SW 1271 (cell line): ENCODE data around the gene NGEF.
"Not testable (repeated sequence)": the region's sequence is repeated elsewhere in the genome, so short reads cannot be mapped to it uniquely, and the experiment has no call there.

Experiments
- DNase-seq, 2 experiments: peaks; one replicate each; lab custom pipeline; 2025; lab: John Stamatoyannopoulos, UW

The NGEF gene, protein sequence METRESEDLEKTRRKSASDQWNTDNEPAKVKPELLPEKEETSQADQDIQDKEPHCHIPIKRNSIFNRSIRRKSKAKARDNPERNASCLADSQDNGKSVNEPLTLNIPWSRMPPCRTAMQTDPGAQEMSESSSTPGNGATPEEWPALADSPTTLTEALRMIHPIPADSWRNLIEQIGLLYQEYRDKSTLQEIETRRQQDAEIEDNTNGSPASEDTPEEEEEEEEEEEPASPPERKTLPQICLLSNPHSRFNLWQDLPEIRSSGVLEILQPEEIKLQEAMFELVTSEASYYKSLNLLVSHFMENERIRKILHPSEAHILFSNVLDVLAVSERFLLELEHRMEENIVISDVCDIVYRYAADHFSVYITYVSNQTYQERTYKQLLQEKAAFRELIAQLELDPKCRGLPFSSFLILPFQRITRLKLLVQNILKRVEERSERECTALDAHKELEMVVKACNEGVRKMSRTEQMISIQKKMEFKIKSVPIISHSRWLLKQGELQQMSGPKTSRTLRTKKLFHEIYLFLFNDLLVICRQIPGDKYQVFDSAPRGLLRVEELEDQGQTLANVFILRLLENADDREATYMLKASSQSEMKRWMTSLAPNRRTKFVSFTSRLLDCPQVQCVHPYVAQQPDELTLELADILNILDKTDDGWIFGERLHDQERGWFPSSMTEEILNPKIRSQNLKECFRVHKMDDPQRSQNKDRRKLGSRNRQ

DNA sequence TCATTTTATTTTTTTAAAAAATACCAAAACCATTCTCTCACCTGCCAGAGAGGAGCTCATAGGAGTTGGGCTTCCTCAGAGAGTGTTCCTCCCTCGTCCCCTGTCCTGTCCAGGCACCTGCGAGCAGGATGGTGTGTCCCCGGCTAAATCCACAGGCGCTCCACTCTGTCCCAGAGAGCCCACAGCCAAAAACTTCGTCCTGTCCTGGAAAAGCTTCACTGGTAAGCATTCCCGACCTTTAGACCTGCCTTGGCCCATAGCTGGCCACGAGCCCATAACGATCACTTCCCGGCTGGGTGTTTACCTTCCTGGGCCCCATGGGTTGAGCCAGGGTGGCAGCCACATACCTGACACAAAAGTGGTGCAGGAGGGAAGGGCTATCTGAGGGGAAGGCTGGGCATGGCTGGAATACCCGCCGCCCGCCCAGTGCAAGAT, at the start of gene NGEF:
Gene NGEF, minus strand, starts transcription at position 230 of the 435 bp plus-strand sequence. CDS start 38,366 bp downstream, outside the sequence.
- no peak for DNase-seq

DNA sequence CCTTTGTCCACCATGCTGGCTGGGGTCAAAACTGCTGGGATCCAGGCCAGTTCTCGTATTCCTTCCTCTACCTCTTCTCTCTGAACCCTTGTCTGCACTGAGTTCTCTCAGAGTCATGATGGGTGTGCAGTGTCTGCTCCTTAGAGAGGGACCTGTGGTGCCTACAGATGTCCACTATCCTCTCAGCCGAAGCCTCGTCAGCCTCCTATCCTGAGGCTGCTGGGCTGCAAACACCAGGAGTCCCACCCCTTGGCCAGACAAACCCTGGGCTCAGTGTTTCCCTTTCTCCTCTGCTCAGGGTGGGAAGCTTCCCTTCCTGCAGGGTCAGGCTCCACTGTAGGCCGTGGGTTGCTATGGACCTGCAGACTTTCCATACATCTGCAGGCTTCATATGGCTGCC, 49.4 kb upstream of the NGEF start:
- DNase-seq = no peak

DNA sequence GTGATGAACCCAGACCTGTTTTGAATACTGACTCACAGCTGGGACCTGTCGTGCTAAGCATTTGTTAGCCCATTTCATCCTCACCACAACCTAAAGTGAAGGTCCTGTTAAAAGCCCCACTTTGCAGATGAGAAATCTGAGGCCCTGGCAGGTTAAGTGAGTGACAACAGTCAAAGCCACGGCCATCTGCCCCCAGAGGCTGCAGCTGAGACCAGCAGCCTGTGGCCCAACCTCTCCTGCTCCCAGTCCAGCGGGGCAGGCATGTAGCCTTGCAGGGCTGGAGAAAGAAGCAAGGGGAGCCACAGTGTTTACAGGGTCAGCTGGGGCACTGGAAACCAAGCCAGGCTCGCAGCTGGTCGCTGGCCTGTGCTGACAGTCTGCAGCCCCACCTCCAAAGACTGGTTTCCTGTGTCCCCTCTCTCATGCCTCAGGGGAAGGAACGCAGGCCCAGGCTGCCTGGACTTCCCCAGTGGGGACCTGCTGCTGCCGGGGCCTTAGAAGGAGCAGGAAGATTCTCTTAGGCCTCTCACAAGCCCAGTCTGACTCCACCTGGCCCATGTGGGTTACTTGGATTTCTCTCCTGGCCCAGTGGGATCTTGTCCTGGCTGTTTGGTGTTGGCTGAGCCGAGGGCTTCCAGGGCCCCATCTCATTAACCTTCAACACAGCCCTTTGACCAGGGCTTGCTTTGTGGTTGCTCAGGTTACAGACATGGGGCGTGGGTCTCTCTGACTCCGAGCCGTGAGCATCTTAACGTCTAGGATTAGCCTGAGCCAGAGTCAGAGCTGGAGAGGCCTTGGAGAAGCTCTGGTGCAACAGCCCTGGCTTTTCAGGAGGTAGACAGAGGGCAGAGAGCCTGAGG, 48.8 kb upstream of the NGEF start:
- no peak for DNase-seq

DNA sequence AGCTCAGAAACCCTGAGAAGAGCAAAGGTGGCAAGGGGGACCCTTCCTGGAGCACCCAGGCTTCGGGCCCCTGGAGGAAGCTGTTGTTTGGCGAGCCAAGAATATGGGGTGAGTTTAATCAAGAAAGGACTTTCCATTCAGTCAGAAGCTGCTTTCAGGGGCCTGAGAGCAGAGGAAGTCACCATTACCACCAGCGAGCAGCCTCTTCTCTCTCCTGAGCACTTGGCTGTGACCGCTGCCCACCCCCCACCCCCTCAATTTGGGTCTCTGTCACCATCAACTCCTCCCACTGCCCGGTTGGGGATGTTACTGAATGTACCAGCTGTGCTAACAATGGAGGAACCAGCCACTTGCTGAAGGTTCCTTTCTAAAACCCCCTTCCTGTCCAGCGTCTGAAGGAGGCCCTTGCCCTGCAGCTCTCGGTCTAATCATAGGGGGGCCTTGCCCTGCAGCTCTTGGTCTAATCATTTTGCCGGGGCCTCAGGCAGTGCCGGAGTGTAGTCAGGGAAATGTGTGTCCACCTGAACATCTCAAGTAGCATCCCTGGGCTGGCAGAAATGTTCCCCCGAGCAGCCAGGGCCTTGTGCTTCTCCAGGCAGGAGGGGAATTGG, 48.0 kb upstream of the NGEF start:
- no peak for DNase-seq

DNA sequence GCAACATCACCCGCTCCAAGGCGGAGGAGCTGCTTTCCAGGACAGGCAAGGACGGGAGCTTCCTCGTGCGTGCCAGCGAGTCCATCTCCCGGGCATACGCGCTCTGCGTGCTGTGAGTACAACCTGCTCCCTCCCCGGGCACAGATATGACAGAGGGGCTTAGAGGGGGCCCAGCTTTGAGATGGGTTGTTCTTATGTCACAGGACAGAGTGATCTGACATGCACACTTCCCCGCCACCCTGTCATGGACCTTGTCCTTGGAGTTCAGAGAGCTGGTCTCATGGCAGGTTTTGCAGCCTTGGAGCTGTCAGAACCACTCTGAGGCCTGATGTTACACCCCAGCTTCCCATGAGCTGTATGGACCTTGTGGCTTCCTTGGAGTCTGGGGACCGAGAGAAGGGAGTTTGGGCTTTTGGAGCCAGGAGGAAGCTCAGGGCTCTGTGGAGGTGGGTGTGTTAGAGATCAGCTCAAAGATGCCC, 47.5 kb upstream of the NGEF start:
- DNase-seq = no peak

DNA sequence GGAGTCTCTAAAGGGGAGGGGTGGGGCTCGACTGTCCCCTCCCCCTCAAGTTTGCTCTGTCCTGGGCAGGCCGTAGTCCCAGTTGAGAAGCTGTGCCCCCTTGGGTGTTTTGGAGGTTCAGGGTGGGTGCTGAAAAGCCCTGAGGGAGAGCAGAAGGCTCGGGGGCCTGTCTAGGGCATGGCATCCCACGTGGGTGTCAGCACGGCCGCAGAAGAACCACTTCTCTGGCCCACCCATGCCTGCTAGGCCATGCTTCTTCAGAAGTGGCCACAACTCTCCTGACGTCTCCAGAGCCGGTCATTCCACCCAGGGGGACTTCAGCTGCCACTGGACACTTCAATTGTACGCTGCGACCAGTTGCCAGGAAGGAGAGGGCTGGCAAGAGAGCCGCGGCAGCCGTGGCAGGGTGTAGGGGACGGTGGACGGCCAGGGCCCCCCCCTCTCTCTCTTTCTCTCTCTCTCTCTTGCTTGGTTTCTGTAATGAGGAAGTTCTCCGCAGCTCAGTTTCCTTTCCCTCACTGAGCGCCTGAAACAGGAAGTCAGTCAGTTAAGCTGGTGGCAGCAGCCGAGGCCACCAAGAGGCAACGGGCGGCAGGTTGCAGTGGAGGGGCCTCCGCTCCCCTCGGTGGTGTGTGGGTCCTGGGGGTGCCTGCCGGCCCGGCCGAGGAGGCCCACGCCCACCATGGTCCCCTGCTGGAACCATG, 46.9 kb upstream of the NGEF start, which contains the start of gene INPP5D:
Gene INPP5D, plus strand, starts transcription at position 546 of the 704 bp plus-strand sequence. Its CDS starts 137 bp downstream, at position 683.
- DNase-seq = no peak

DNA sequence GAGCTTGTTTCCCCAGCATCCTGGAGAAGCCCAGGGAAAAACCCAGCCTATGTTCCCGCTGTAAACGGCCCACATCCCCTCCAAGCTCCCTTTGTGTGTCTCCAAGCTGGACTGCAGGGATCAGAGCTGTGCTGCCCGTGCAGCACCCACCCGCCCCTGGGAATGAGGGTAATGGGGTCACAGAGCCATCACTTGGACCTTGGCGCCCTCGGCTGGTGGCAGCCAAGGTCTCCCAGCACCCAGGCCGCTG, 46.4 kb upstream of the NGEF start:
- DNase-seq = no peak

DNA sequence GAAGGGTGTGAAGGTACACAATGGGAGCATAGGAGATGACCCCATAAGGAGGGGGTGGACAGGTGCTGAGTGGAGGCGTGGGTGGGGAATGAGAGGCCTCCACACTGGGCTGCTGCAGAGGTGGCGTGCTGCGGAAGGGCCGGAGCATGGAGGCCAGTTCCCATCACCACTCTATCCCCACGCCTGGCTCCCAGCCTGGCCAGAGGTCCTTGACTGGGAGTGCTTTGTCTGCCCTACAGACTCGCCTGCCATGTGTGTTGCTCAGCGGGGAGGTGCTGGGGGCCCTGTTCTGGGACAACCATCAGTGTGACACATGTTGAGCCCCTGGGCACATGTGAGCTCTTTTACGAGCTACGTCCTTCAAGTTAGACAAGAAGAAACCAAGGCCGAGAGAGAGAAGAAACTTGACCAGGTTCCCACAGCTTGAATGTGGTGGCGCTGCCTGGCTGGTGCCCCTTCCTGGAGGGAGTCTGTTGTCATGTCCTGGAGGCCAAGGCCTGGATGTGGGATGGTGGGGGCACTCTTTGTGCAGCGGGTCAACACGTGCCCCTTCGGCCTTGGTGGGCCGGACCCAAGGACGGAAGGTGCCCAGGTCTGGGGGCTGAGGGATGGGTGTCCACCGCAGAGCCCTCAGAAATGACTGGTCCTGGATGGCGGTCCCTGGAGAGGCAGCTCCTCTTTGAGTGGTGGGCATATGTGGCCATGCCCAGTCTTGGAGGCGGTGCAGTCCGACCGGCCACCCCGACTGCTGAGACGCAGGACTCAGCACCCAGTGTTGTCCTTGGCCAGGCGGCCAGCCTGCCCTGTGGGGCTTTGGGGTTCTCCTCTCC, 45.9 kb upstream of the NGEF start:
- no peak for DNase-seq

DNA sequence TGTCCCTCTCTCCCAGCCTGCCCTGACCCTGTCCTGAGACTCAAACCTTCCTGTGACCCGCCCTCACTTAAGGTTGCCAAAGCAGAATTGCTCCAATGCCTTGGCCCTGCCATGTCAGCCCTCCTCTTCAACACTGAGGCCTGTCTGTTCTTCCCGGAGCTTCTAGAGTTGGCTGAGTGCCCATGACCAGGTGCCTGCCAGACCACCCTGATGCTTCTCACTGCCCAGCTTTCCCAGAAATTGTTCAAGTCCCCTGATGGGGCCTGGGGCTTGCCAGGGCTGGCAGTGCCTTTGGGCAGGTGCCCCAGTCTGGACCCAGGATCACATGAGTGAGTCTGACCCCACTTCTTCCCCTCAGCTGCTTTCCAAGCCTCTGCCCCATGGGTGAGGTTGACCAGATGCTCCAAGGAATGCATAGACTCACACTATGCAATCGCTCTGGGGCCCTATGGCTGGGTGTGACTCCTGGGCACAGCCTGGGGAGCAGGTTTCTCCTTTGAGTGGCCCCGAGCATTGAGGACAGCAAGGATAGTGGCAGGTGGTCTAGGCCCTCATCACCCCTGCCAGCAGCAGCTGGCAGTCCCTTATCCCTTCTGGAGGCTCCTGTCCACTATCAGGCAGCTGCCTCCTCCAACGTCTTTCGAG, 44.0 kb upstream of the NGEF start:
- DNase-seq = no peak

DNA sequence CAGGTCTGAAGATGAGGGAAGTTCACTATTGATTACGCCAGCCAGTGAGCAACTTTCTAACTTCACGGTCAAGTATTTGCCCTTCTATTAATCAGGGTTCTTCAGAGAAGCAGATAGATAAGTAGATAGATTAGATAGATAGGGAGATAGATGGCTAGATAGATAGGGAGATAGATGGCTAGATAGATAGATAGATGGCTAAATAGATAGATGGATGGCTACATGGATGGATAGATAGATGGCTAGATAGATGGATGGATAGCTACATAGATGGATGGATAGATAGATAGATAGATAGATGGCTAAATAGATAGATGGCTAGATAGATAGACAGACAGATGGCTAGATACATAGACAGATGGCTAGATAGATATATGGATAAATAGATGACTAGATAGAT, 42.3 kb upstream of the NGEF start:
- DNase-seq = no peak

DNA sequence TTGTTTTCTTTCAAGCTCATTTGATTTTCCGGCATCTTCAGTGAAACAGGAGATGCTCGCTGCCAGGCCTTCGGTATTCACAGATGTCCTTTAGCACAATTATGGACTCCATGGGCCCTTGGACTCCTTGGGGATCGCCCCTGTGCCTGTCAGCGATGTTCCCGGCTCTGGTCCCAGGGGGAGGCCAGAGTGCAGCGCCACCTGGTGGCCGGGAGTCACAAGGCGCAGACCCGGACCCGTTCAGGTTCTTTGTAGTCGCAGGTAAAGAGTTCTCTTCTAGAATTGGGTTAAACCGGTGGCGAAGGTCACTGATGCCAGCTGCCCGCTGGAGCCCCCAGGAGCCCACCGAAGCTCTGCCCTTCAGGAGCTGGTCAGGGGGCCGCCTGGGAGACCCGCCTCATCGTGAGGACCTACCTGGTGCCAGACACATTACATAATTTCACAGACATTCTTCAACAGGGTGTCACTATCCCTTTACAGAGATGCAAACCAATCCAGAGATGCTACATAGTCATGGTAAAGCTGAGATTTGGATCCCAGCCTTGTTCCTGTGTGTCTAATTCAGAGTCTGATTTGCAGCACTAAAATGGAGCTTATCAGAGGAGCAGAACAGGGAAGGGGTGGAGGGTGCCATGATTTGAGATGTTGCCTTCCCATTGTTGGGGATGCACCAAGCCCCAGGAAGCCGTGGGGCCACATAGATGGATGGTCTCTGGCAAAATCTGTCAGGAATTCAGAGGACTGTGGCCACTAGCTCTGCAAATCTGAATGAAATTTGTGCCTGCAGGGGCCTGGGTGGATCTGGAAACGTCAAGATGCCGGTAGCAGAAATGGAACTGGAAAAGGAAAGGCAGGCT, 41.1 kb upstream of the NGEF start:
- peak; percentile 7 to 39 for DNase-seq

DNA sequence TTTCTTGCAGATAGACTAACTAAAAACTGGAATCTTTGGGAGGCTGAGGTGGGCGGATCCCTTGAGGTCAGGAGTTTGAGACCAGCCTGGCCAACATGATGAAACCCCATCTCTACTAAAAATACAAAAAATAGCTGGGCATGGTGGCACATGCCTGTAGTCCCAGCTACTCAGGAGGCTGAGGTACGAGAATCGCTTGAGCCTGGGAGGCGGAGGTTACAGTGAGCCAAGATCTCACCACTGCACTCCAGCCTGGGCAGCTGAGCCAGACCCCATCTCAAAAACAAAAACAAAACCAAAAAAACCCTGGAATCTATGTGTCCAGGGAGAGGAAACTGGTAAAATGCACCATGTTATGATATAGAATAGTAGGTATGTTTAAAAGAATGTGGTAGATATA, 39.5 kb upstream of the NGEF start:
- not testable (repeated sequence) for DNase-seq

DNA sequence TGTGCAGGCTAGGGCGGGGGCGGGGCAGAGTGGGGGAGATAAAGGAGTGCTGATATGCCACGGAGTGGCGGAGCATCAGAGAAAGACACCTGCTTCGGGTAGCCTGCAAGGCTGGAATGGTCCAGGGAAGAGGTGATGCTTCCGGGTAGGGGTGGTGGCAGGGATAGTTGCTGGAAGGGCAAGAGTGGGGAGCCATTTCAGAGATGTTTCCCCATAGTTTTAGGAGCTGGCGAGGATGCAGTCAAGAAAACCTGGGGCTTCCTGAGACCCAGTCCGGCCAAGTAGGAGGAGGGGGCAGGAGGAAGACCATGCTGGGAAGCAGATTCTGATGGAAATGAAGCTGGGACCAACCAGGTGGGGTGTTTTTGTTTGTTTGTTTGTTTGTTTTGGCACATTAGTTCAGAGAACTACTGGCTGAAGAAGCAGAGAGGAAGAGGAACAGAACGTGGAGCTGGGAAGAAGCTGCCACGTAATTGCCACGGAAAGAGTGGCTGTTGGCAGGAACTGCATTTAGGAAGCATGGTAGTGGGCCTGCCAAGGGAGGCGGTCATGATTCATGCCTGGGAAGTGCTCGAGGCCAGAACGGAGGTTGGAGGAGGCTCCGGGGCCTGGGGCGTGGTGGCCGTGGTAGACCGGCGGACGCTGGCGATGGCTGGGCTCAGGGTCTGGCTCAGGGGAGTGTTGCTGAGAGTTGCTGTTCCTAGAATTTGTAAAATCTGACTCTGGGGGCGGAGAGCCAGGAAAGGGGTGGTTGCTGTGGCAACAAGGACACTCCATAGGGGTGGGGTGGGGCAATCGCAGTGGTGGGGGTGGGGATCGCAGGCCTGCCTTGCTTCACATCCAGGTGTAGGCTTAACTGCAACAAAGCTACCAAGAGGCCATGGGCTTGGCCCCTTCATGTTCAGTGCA, 38.4 kb upstream of the NGEF start:
- no peak for DNase-seq

DNA sequence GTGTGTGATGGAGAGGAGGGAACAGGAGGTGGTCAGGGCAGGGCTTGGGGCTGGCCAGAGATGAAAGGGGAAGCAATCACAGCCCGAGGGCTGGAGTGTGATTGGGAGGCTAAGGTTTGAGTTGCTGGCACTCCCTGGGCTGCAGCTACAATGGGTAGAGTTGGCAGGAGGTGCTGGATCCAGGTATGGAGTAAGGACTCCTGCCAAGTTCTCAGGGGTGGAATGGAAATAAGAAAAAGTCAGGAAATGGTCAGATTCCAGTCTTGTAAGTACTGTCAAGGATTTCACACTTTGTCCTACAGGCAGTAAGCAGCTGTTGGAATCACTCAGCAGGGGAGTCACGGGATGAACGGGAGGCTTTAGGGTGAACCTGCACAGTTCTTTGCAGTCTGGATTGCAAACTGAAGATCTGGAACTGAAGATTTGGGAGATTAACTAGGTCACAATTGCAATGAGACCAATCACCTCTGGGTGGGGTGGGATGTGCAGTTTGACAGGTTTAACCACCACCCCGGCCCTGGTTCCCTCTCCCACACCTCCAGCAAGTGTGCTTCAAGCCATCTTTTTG, 36.2 kb upstream of the NGEF start:
- DNase-seq = no peak

DNA sequence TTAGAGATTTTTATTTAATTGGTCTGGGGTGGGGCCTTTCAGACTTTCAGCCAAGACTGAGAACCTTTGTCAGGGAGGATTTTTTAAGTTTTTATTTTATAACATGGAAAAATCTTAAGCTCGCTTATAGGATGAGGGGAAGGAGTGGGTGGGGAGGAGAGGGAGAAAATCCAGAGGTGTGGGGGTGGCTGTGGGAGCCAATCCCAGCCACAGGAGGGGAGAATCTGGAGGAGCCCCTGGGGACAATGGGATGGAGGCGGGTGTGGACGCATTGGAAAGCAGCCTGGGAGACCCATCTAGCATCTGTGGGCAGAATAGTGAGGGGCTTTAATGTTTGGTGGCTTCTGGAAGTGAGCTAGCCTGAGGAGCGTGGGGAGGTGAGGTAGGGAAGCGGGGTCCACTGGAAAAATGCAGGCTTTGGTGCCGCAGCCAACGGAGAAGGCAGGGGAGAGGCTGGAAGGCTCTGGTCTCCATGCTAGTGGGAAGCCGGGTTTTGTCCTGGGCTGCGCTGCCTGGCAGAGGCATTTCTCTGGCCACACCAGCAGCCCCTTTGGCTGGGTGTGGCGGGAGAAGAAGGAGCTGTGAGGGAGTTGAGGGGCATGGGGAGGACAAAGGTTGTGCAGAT, 35.6 kb upstream of the NGEF start:
- no peak for DNase-seq

DNA sequence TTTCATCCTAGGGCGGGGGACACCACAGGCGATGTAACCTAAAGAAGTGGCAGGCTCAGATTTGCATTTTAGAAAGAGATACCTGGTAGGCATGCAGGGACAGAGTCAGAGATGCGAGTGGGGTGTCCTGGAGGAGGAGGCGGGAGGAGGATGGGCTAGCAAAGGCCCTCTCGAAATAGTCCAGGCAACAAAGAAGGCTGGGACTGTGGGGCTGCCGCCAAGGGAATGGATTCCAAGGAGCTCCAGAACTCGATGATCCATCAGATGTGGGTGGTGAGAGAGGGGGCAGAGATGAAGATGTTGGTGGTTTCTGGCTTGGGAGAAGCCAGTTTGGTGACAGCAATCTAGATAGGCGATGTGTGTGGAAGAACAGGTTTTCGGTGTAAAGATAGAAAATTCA, 34.6 kb upstream of the NGEF start:
- DNase-seq = no peak

DNA sequence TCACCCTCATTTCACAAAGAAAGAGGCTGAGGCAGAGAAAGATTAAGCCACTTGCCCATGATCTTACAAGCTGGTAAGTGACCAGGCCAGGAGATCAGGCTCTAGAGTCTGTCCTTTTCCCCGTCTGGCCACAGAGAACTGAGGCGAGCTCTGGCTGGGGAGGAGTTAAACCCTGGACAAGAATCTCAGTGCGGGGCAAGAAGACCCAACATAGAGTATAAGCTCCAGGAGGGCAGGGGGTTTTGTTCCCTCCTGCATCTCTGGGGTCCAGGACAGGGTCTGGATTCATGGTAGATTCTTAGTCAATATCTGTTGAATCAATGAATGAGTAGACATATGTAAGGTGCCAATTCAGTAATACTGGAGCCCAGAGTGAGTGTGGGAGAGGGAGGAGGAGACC, 34.1 kb upstream of the NGEF start:
- DNase-seq = no peak
